ENCODE results near the gene SLC25A38.
"Not testable (repeated sequence)": the region's sequence is repeated elsewhere in the genome, so short reads cannot be mapped to it uniquely, and the experiment has no call there.

Gene SLC25A38

DNA sequence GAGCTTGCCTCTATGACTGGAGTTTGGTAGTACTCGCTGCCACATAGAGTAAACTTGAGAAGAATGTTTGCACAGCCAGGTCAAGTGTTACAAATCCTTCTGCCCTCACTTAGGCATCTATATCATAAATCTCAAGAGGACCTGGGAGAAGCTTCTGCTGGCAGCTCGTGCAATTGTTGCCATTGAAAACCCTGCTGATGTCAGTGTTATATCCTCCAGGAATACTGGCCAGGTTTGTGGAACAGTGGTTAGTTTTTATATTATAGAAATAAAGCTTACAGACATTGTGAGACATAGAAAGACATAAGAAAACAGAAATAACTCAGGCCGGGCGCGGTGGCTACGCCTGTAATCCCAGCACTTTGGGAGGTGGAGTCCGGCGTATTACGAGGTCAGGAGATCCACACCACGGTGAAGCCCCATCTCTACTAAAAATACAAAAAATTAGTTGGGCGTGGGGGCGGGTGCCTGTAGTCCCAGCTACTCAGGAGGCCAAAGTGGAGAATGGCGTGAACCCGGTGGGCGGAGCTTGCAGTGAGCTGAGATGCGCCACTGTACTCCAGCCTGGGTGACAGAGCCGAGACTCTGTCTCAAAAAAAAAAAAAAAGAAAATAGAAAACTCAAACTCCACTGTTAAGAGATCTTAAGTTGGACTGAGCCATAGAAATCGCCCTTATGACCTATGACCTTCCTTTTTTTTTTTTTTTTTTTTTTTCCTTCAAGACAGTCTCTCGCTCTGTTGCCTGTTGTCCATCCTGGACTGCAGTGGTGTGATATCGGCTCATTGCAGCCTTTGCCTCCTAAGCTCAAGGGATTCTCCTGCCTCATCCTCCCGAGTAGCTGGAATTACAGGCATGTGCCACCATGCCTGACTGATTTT lies 25.6 kb downstream of the SLC25A38 start:
- DNase-seq, result no peak

GRCh38 chr3:39409514-39410136 lies 26.5 kb downstream of the SLC25A38 start:
- no peak for DNase-seq

DNA sequence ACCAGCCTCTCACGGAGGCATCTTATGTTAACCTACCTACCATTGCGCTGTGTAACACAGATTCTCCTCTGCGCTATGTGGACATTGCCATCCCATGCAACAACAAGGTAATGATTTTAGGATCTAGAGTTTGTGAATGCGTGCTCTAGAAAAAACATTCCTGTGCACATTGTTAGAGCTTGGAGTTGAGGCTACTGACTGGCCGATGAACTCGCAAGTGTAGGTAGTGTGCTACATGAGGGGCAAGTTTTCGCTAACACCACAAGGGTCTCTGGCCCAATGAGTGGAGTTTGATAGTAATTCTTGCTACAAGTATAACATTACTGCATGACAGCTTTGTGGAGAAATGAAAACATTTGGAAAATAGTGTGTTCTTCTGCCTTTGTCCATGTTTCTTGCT lies 27.7 kb downstream of the SLC25A38 start:
- no peak for DNase-seq

DNA sequence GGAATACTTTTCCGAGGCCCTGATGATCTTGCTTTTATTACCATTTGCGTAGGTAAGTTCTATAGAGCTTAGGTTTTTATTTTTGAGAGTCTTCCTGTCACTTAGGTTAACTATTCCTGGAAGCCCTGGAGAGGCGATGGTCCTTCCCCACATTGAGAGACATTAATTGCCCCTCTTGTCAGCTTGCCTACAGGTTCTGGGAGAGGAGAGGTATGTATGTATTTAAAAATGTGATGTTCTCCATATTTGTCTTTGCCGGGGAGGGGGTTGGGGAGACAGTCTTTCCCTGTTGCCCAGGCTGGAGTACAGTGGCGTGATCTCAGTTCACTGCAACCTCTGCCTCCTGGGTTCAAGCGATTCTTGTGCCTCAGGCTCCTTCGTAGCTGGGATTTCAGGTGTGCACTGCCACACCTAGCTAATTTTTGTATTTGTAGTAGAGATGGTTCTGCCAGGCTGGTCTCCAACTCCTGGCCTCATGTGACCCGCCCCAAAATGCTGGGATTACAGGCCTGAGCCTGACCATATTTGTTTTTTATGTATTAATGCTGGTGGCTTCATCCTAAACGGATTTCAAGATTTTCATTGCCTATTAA lies 29.6 kb downstream of the SLC25A38 start:
- DNase-seq, result no peak

DNA sequence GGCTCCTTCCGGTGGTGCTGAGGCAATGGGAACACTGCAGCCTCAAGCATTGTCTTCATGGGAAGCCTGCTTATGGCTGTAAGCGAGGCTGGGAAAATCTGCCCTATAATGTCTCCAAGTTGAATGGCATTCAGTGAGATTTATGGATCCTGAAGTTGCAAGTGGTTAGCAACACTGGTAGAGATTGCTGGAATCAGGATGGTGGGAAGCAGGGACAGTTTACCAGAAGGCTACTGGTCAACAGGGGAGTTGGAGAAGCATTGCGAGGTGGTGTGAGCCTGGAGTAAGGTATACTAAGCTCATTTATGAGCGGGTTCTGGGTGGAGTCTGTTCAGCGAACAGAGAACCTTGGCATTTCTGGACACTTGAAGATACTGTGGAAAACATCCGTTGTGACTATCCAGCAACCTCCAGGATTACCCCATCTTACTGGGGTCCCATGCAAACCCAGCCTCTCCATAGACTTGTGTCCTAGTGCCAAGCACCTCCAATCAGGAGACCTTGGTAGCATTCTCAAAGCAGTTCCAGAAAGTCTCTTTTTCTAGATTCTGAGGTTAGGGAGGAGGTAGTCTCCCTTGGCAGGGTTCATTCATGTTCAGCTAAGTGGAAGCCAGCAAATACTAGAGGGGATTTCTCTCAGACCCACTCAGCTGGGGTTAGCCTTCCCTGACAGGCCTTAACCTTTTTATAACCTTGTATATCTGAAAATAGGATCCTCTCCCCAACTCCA lies 30.7 kb downstream of the SLC25A38 start:
- DNase-seq, result no peak

DNA sequence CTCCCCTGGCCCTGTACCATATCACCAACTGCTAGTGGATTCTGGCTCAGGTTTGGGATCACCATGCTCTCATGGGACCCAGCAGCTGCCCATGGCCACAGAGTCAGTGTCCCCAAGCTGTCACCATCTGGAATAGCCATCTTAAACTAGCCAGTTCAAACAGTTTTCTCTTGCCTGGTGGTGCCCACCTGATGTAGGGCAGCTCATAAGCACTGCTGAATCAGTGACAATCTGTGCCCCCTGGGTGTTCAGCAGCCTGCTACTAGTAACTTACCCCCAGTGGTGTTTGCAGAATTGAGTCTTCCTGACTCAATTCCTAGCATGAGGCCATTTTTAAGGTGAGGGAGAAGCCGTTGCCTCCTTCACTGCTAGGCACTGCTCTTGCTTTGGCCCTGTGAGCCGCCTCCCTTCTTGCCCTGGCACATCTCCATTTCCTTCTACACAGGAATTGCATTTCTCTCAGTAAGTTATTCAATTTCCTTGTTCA lies 31.3 kb downstream of the SLC25A38 start:
- DNase-seq, result peak; percentile 49

DNA sequence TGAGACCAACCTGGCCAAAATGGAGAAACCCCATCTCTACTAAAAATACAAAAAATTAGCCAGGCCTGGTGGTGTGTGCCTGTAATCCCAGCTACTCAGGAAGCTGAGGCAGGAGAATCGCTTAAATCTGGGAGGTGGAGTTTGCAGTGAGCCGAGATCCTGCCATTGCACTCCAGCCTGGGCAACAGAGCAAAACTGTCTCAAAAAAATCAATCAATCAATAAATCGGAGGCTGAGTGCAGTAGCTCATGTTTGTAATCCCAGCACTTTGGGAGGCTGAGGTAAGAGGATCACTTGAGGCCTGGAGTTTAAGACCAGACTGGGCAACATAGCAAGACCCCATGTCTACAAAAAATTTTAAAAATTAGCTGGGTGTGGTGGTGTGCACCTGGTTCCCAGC lies 32.1 kb downstream of the SLC25A38 start:
- DNase-seq, result not testable (repeated sequence)

DNA sequence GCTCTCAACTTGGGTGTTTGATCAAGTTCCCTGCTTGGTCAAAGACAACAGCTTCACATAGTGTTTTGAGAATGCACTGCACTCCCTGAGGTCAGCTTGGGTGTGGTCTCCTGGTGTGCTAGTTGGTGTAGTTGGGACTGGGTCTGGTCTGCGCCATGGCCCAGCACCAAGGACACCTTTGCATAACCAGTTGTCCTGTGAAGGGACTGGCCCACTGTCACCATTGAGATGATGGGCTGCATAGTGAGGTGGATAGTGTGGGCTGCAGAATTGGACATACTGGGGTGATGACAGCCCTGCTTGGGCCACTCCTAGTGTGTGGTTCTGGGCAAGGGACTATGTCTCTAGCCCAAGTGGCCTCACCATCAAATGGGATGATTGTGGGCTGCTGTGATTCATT lies 32.8 kb downstream of the SLC25A38 start:
- no peak for DNase-seq

DNA sequence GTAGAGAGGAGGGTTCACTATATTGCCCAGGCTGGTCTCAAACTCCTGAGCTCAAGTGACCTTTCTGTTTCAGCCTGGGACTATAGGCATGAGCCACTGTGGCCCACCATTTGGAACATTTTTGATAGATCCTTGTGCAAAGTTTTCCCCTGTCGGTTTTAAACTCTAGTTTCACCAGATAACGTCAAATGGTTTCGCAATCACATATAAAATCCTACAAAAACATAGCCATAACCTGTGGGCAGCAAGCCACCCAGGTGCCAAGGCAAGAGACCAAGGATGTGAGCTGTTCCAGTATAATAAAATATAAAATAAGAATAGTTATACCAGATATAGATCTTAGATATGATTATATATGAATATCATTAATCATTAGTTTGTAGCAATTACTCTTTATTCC lies 33.8 kb downstream of the SLC25A38 start:
- DNase-seq, result not testable (repeated sequence)

DNA sequence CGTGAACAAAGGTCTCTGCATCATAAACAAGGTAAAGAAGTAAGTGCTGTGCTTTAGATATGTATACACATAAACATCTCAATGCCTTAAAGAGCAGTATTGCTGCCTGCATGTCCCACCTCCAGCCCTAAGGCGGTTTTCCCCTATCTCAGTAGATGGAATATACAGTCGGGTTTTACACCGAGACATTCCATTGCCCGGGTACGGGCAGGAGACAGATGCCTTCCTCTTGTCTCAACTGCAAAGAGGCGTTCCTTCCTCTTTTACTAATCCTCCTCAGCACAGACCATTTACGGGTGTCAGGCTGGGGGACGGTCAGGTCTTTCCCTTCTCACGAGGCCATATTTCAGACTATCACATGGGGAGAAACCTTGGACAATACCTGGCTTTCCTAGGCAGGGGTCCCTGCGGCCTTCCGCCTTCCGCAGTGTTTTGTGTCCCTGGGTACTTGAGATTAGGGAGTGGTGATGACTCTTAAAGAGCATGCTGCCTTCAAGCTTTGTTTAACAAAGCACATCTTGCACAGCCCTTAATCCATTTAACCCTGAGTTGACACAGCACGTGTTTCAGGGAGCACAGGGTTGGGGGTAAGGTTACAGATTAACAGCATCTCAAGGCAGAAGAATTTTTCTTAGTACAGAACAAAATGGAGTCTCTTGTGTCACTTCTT lies 35.5 kb downstream of the SLC25A38 start:
- DNase-seq, result not testable (repeated sequence)

GRCh38 chr3:39419742-39420315 lies 36.7 kb downstream of the SLC25A38 start:
- DNase-seq, result no peak

GRCh38 chr3:39420543-39420942 lies 37.4 kb downstream of the SLC25A38 start:
- DNase-seq, result no peak

- DNase-seq, result peak; percentile 64
Observed at GRCh38 chr3:39423436-39423970, 40.3 kb downstream of the SLC25A38 start.

GRCh38 chr3:39426312-39426711 lies 43.1 kb downstream of the SLC25A38 start:
- DNase-seq, result no peak

DNA sequence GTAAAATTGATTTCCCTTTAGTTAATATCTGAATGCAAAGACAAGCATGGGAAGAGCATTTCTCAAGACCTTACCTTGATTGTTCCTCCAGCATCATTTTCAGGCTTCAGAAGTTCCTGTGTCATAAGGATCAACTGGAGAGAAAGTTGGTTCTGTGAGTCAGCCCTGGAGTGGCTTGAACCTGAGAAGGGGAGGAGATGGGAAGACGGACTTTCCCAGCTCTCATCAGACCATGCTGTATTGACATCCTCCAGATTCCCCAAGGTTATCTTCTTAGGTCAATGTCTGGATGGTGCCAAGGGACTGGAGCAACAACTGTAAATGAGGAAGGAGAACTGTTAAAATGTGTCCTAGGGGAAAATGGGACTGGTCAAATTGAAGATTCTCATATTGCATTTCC lies 44.3 kb downstream of the SLC25A38 start:
- DNase-seq, result no peak

GRCh38 chr3:39428745-39429201 lies 45.6 kb downstream of the SLC25A38 start:
- no peak for DNase-seq

- no peak for DNase-seq
Observed at GRCh38 chr3:39429466-39429865, 46.3 kb downstream of the SLC25A38 start.

- DNase-seq, result no peak
Observed at GRCh38 chr3:39432342-39432741, 49.2 kb downstream of the SLC25A38 start.

DNA sequence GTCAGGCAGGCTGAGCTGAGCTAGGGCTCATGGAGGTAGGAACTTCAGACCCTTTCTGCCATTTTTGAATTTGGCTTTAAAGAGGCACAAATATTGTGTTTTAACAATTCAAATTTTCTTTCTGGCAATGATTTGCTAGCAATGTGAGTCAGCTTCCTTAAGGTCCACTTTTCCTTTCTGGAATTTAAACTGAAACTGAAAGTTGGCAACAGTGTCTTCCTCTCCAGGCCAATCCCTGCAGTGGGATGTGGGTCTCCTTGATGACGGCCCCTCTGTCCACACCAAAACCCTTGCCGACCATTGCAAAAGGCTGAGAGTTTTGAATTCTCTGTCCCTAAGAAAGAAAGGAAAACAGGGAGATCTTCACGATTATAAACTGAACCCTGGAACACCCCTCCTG lies 50.5 kb downstream of the SLC25A38 start:
- no peak for DNase-seq

GRCh38 chr3:39434574-39434973 lies 51.4 kb downstream of the SLC25A38 start:
- no peak for DNase-seq

DNA sequence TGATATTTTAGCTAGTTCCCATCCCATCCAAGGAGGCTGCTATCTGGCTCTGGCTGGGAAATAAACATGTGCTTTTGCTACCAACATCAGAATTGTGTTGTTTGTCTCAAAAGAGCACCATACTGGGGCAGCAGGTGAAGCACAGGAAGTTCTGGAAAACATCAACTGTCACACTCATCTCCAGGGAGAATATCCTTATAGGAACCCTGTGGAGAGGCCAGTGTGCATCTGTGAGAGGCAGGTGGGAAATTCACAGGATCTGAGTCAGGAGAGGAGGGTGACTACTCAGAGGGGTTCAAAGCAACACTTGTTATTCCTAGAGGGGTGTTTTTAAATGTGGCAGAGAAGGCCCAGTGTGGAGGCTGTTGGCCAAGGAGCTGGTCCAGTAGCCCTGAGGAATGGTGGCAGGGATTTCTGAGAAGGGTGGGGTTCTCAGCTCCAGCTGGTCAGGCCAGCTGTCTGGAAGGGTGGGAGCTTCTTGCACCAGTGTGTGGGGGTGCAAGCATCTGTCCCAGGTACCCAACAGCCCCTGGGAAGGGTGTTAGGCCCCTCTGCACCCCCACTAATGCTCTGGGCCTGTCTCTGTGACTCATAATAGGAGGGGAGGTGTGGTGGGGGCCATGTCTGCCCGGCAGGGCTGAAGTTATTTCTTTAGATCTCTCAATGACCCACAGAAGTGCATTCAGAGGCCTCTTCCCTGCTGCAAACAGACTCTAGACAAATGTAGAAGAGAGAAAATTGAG lies 52.0 kb downstream of the SLC25A38 start:
- no peak for DNase-seq

Measured in hematopoietic multipotent progenitor cell treated with erythropoietin and hydrocortisone succinate and interleukin-3 and kit ligand, for 4 days (in vitro differentiated cells).